Measurements from ENCODE around the gene CTDP1. TPM values are rescaled to one million over a fixed set of nuclear protein-coding genes. Genes with fewer than 3 reads are reported as not detected.

The CTDP1 gene
- total and polyA plus RNA-seq, 4 donors = 7.0 to 19.8 (median 16.7) TPM

GRCh38 chr18:79786304-79786703, 106.7 kb downstream of the CTDP1 start:
- no peak overlapping the region for H3K27ac ChIP-seq (ENCODE audit: low read depth in 1 of 2, low read length in 2 of 2)
- DNase-seq = peak; percentile 28 to 66
- H3K4me3 ChIP-seq (ENCODE audit: low read length in 2 of 2) = no peak overlapping the region
- intact Hi-C loops (cut with DNase I) = no loop called here
- no peaks in the 10 kb centered on the region for H3K27me3 ChIP-seq (ENCODE audit: control insufficient read depth in 1 of 2, insufficient read depth in 2 of 2, low read length in 1 of 2)
- no peaks in the 10 kb centered on the region for H3K36me3 ChIP-seq (ENCODE audit: control insufficient read depth in 1 of 2, insufficient read depth in 2 of 2, low read length in 1 of 2)
- H3K9me3 ChIP-seq (ENCODE audit: control insufficient read depth, low read length) = no peaks in the 10 kb centered on the region
- WGBS, 2 donors = 86 to 89% methylated on average over 14 of the region's 14 CpGs
- no peak for ATAC-seq (ENCODE audit: low FRiP score)
- no peaks in the 10 kb centered on the region for H3K4me1 ChIP-seq (ENCODE audit: control insufficient read depth in 1 of 2, insufficient read depth in 2 of 2, low read length in 2 of 2)

GRCh38 chr18:79786786-79787526, 107.4 kb downstream of the CTDP1 start:
- H3K27me3 ChIP-seq (ENCODE audit: control insufficient read depth in 1 of 2, insufficient read depth in 2 of 2, low read length in 1 of 2) = no peaks in the 10 kb centered on the region
- intact Hi-C loops (cut with DNase I) = no loop called here

GRCh38 chr18:79787527-79787864, 107.9 kb downstream of the CTDP1 start:
- Histone ChIP-seq H3K27me3 (ENCODE audit: control insufficient read depth in 1 of 2, insufficient read depth in 2 of 2, low read length in 1 of 2) (no peaks in the 10 kb centered on the region), H3K36me3 (ENCODE audit: control insufficient read depth in 1 of 2, insufficient read depth in 2 of 2, low read length in 1 of 2) (no peaks in the 10 kb centered on the region), H3K9me3 (ENCODE audit: control insufficient read depth, low read length) (no peaks in the 10 kb centered on the region), H3K27ac (ENCODE audit: low read depth in 1 of 2, low read length in 2 of 2) (no peak overlapping the region), H3K4me1 (ENCODE audit: control insufficient read depth in 1 of 2, insufficient read depth in 2 of 2, low read length in 2 of 2) (no peaks in the 10 kb centered on the region), H3K4me3 (ENCODE audit: low read length in 2 of 2) (no peak overlapping the region)
- 77 to 81% methylated on average over 16 of the region's 16 CpGs for WGBS, 2 donors
- intact Hi-C loops (cut with DNase I) = no loop called here
- DNase-seq (no peak), ATAC-seq (ENCODE audit: low FRiP score) (no peak)

More at GRCh38 chr18:79786786-79787526, 107.4 kb downstream of the CTDP1 start:
- ATAC-seq (ENCODE audit: low FRiP score) = no peak
- Histone ChIP-seq H3K4me1 (ENCODE audit: control insufficient read depth in 1 of 2, insufficient read depth in 2 of 2, low read length in 2 of 2) (no peaks in the 10 kb centered on the region), H3K9me3 (ENCODE audit: control insufficient read depth, low read length) (no peaks in the 10 kb centered on the region), H3K27ac (ENCODE audit: low read depth in 1 of 2, low read length in 2 of 2) (no peak overlapping the region), H3K36me3 (ENCODE audit: control insufficient read depth in 1 of 2, insufficient read depth in 2 of 2, low read length in 1 of 2) (no peaks in the 10 kb centered on the region), H3K4me3 (ENCODE audit: low read length in 2 of 2) (no peak overlapping the region)
- WGBS, 2 donors = 78 to 79% methylated on average over 22 of the region's 22 CpGs
- peak; percentile 10 to 42 for DNase-seq

- H3K9me3 ChIP-seq (ENCODE audit: control insufficient read depth, low read length) = no peaks in the 10 kb centered on the region
- WGBS, 2 donors = 3% methylated on average over 76 to 106 of the region's 106 CpGs
- no peaks in the 10 kb centered on the region for H3K27me3 ChIP-seq (ENCODE audit: control insufficient read depth in 1 of 2, insufficient read depth in 2 of 2, low read length in 1 of 2)
- no peak overlapping the region for H3K27ac ChIP-seq (ENCODE audit: low read depth in 1 of 2, low read length in 2 of 2)
- H3K4me1 ChIP-seq (ENCODE audit: control insufficient read depth in 1 of 2, insufficient read depth in 2 of 2, low read length in 2 of 2) = no peaks in the 10 kb centered on the region
- DNase-seq = peak; percentile 44 to 73
- no peak for ATAC-seq (ENCODE audit: low FRiP score)
- no peak overlapping the region for H3K4me3 ChIP-seq (ENCODE audit: low read length in 2 of 2)
- H3K36me3 ChIP-seq (ENCODE audit: control insufficient read depth in 1 of 2, insufficient read depth in 2 of 2, low read length in 1 of 2) = no peaks in the 10 kb centered on the region
- intact Hi-C loops (cut with DNase I) = no loop called here
Measured at GRCh38 chr18:79787865-79788733, 108.5 kb downstream of the CTDP1 start.

- H3K9me3 ChIP-seq (ENCODE audit: control insufficient read depth, low read length) = no peaks in the 10 kb centered on the region
- H3K4me1 ChIP-seq (ENCODE audit: control insufficient read depth in 1 of 2, insufficient read depth in 2 of 2, low read length in 2 of 2) = no peaks in the 10 kb centered on the region
- no peaks in the 10 kb centered on the region for H3K27me3 ChIP-seq (ENCODE audit: control insufficient read depth in 1 of 2, insufficient read depth in 2 of 2, low read length in 1 of 2)
- no peaks in the 10 kb centered on the region for H3K36me3 ChIP-seq (ENCODE audit: control insufficient read depth in 1 of 2, insufficient read depth in 2 of 2, low read length in 1 of 2)
- WGBS, 2 donors = 45% methylated on average over 25 to 27 of the region's 27 CpGs
- no peak for ATAC-seq (ENCODE audit: low FRiP score)
- no peak overlapping the region for H3K4me3 ChIP-seq (ENCODE audit: low read length in 2 of 2)
- no peak overlapping the region for H3K27ac ChIP-seq (ENCODE audit: low read depth in 1 of 2, low read length in 2 of 2)
- intact Hi-C loops (cut with DNase I) = no loop called here
- peak; percentile 25 to 70 for DNase-seq
Measured at GRCh38 chr18:79788734-79789085, 109.1 kb downstream of the CTDP1 start.

- Histone ChIP-seq H3K4me3 (ENCODE audit: low read length in 2 of 2) (no peak overlapping the region), H3K27me3 (ENCODE audit: control insufficient read depth in 1 of 2, insufficient read depth in 2 of 2, low read length in 1 of 2) (no peaks in the 10 kb centered on the region), H3K27ac (ENCODE audit: low read depth in 1 of 2, low read length in 2 of 2) (no peak overlapping the region), H3K36me3 (ENCODE audit: control insufficient read depth in 1 of 2, insufficient read depth in 2 of 2, low read length in 1 of 2) (no peaks in the 10 kb centered on the region), H3K4me1 (ENCODE audit: control insufficient read depth in 1 of 2, insufficient read depth in 2 of 2, low read length in 2 of 2) (no peaks in the 10 kb centered on the region), H3K9me3 (ENCODE audit: control insufficient read depth, low read length) (no peaks in the 10 kb centered on the region)
- intact Hi-C loops (cut with DNase I) = no loop called here
- ATAC-seq (ENCODE audit: low FRiP score) (no peak), DNase-seq (peak; percentile 38 to 57)
- WGBS, 2 donors = 88 to 89% methylated on average over 54 of the region's 54 CpGs
Measured at GRCh38 chr18:79789091-79789891, 109.7 kb downstream of the CTDP1 start.

- Histone ChIP-seq H3K27me3 (ENCODE audit: control insufficient read depth in 1 of 2, insufficient read depth in 2 of 2, low read length in 1 of 2) (no peaks in the 10 kb centered on the region), H3K9me3 (ENCODE audit: control insufficient read depth, low read length) (no peaks in the 10 kb centered on the region), H3K4me3 (ENCODE audit: low read length in 2 of 2) (no peak overlapping the region), H3K27ac (ENCODE audit: low read depth in 1 of 2, low read length in 2 of 2) (no peak overlapping the region), H3K4me1 (ENCODE audit: control insufficient read depth in 1 of 2, insufficient read depth in 2 of 2, low read length in 2 of 2) (no peaks in the 10 kb centered on the region), H3K36me3 (ENCODE audit: control insufficient read depth in 1 of 2, insufficient read depth in 2 of 2, low read length in 1 of 2) (no peaks in the 10 kb centered on the region)
- ATAC-seq (ENCODE audit: low FRiP score) (no peak), DNase-seq (peak; percentile 38 to 71)
- 80 to 81% methylated on average over 46 of the region's 46 CpGs for WGBS, 2 donors
- intact Hi-C loops (cut with DNase I) = no loop called here
Measured at GRCh38 chr18:79789901-79790890, 110.6 kb downstream of the CTDP1 start.
